ENCODE data around the gene MATN1.
A peak's percentile ranks its signal among the peaks of the same experiment; 100 is the strongest.

Gene MATN1

DNA sequence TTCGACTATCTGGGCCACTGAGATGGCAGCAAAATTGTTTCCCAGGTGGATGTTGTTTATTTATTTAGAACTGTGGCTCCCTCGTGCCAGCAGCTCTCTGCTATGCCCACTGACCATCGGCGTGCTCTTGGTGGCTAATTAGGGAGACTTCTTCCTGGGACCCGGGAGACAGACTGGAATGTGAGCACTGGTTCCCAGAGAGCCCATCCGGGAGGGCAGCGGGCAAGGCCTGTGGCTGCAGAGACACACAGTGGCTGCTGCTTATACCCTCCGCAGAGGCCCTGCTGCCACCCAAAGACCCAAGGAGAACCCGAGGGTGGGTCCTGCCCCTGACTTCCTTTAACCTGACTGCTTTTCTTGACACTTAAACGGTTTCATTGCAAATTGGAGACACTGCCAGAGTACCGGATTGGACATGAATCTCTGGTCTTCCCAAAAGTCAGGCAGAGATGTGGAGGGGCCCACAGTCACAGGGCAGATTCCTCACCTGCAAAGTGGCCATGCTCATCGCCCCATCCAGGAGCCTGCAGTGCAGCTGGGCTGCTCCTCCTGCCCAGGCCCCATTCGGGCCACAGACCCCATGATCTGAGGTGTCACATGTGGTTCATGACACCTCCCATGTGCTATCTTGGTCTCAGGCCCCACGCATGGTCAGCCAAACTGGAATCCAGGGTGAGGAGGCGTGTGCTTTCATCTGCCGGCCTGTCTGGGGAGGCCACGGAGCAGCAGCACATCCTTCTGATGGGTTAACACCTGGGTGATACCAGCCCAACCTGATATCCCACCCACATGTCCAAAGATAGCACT is 5.7 kb upstream of the MATN1 start:
- Histone ChIP-seq H3K36me3 (ENCODE audit: control insufficient read depth, low read length) (peaks cover 17% of the 10 kb centered on the region), H3K4me3 (ENCODE audit: low read length) (no peak overlapping the region), H3K9me2 (replicated peaks; ENCODE audit: control insufficient read depth, low read length) (no peaks in the 10 kb centered on the region), H4K20me1 (ENCODE audit: control insufficient read depth, insufficient read depth, low read depth, low read length) (0 out of 2 replicates have a peak, but pooled peaks cover 4% of the 10 kb centered on the region), H3F3A (ENCODE audit: control insufficient read depth, insufficient read depth) (peaks cover 18% of the 10 kb centered on the region), H3K27ac (ENCODE audit: low read depth, low read length) (no peak overlapping the region), H3K79me2 (ENCODE audit: control insufficient read depth, low read length) (no peaks in the 10 kb centered on the region), H3K27me3 (ENCODE audit: control insufficient read depth, low read length) (no peaks in the 10 kb centered on the region), H3K9me3 (ENCODE audit: control insufficient read depth, insufficient read depth, low read length) (no peaks in the 10 kb centered on the region), H3K4me1 (ENCODE audit: control insufficient read depth, low read length) (peaks cover 47% of the 10 kb centered on the region), H3K4me2 (ENCODE audit: low read length) (peak overlapping the region; percentile 92)
- TF ChIP-seq EZH2phosphoT487 (IDR thresholded peaks at IDR 0.05; ENCODE audit: borderline replicate concordance, low read length) (no peak), CTCF (IDR thresholded peaks at IDR 0.05; ENCODE audit: low read depth, low read length, poor library complexity, severe bottlenecking) (no peak)

DNA sequence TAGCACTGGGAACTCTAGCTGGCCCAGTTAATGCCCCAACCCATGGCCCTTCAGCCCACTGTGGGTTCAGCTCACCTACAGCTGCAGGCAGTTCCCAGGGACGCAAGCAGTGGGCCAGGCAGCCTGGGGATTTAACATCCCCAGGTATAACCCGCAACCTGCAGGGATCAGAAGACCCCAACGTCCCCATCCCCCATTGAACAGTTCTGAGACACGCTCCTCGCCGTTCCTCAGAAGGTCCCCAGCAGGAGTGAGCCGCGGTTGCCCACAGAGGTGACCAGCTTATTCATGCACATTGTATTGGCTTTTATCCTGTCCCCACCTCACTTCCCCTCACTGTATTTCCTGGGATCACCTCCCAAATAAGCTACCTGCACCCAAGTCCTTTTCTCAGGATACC is 5.0 kb upstream of the MATN1 start:
- Histone ChIP-seq H3K4me2 (ENCODE audit: low read length) (no peak overlapping the region), H3K79me2 (ENCODE audit: control insufficient read depth, low read length) (no peaks in the 10 kb centered on the region), H3F3A (ENCODE audit: control insufficient read depth, insufficient read depth) (peaks cover 11% of the 10 kb centered on the region), H3K27ac (ENCODE audit: low read depth, low read length) (no peak overlapping the region), H4K20me1 (ENCODE audit: control insufficient read depth, insufficient read depth, low read depth, low read length) (0 out of 2 replicates have a peak, but pooled peaks cover 4% of the 10 kb centered on the region), H3K4me1 (ENCODE audit: control insufficient read depth, low read length) (peaks cover 50% of the 10 kb centered on the region), H3K9me2 (replicated peaks; ENCODE audit: control insufficient read depth, low read length) (no peaks in the 10 kb centered on the region), H3K27me3 (ENCODE audit: control insufficient read depth, low read length) (no peaks in the 10 kb centered on the region), H3K36me3 (ENCODE audit: control insufficient read depth, low read length) (peaks cover 10% of the 10 kb centered on the region), H3K9me3 (ENCODE audit: control insufficient read depth, insufficient read depth, low read length) (no peaks in the 10 kb centered on the region), H3K4me3 (ENCODE audit: low read length) (no peak overlapping the region)
- TF ChIP-seq CTCF (IDR thresholded peaks at IDR 0.05; ENCODE audit: low read depth, low read length, poor library complexity, severe bottlenecking) (no peak), EZH2phosphoT487 (IDR thresholded peaks at IDR 0.05; ENCODE audit: borderline replicate concordance, low read length) (no peak)

- 0 out of 2 replicates have a peak, but pooled peaks cover 4% of the 10 kb centered on the region for H4K20me1 ChIP-seq (ENCODE audit: control insufficient read depth, insufficient read depth, low read depth, low read length)
- H3K27me3 ChIP-seq (ENCODE audit: control insufficient read depth, low read length) = no peaks in the 10 kb centered on the region
- no peaks in the 10 kb centered on the region for H3K9me3 ChIP-seq (ENCODE audit: control insufficient read depth, insufficient read depth, low read length)
- H3K4me3 ChIP-seq (ENCODE audit: low read length) = no peak overlapping the region
- no peak overlapping the region for H3K4me2 ChIP-seq (ENCODE audit: low read length)
- no peak for TF ChIP-seq EZH2phosphoT487 (IDR thresholded peaks at IDR 0.05; ENCODE audit: borderline replicate concordance, low read length)
- no peak for TF ChIP-seq CTCF (IDR thresholded peaks at IDR 0.05; ENCODE audit: low read depth, low read length, poor library complexity, severe bottlenecking)
- no peak overlapping the region for H3K27ac ChIP-seq (ENCODE audit: low read depth, low read length)
- H3K79me2 ChIP-seq (ENCODE audit: control insufficient read depth, low read length) = no peaks in the 10 kb centered on the region
- H3K4me1 ChIP-seq (ENCODE audit: control insufficient read depth, low read length) = peaks cover 47% of the 10 kb centered on the region
- peaks cover 5% of the 10 kb centered on the region for H3K36me3 ChIP-seq (ENCODE audit: control insufficient read depth, low read length)
- peaks cover 6% of the 10 kb centered on the region for H3F3A ChIP-seq (ENCODE audit: control insufficient read depth, insufficient read depth)
- H3K9me2 ChIP-seq (replicated peaks; ENCODE audit: control insufficient read depth, low read length) = no peaks in the 10 kb centered on the region
Measured at GRCh38 chr1:30727824-30728223, 4.4 kb upstream of the MATN1 start.
